GM23338 (cell line): ENCODE results near the gene LRRC73. TPM values are rescaled to one million over a fixed set of nuclear protein-coding genes. Genes with fewer than 3 reads are reported as not detected.

ENCODE experiments used
- ATAC-seq: fragments of 200-7000 bp; cut with Tn5 transposase; 3 replicates; pipeline ENCODE4 v1.9.1; 2020
- DNase-seq: peaks from one replicate; pipeline ENCODE4 v3.0.0-alpha.2; 2015; ENCODE audit warnings: low spot score
- H2AFZ ChIP-seq: fragments of 200-600 bp; sonication (generic); 2 replicates; pipeline ENCODE4 v1.8.0; 2016; ENCODE audit warnings: antibody characterized with exemption, mild to moderate bottlenecking, moderate library complexity
- H3F3A ChIP-seq: fragments of 200-600 bp; sonication (generic); replicated peaks from 2 replicates; pipeline ENCODE4 v1.8.0; 2017; ENCODE audit warnings: antibody characterized with exemption, mixed run types, low read depth
- H3K27ac ChIP-seq: fragments of 200-600 bp; sonication (generic); 2 replicates; pipeline ENCODE4 v1.6.1; 2016; ENCODE audit warnings: low read depth
- H3K27me3 ChIP-seq: fragments of 200-600 bp; sonication (generic); 2 replicates; pipeline ENCODE4 v1.8.0; 2016; ENCODE audit warnings: mild to moderate bottlenecking, mixed run types, moderate library complexity; ENCODE audit not compliant: insufficient read depth
- H3K36me3 ChIP-seq: fragments of 200-600 bp; sonication (generic); 2 replicates; pipeline ENCODE4 v1.8.0; 2016; ENCODE audit warnings: mild to moderate bottlenecking; ENCODE audit not compliant: insufficient read depth
- H3K4me1 ChIP-seq: fragments of 200-600 bp; sonication (generic); 2 replicates; pipeline ENCODE4 v1.8.0; 2016; ENCODE audit warnings: mild to moderate bottlenecking, moderate library complexity; ENCODE audit not compliant: insufficient read depth
- H3K4me2 ChIP-seq: fragments of 200-600 bp; sonication (generic); 2 replicates; pipeline ENCODE4 v1.7.1; 2017; ENCODE audit warnings: mixed run types
- H3K4me3 ChIP-seq: fragments of 200-600 bp; sonication (generic); 2 replicates; pipeline ENCODE4 v1.6.1; 2016; ENCODE audit warnings: mixed run types
- H3K79me2 ChIP-seq: fragments of 200-600 bp; sonication (generic); replicated peaks from 2 replicates; pipeline ENCODE4 v1.8.0; 2017; ENCODE audit warnings: mild to moderate bottlenecking; ENCODE audit not compliant: insufficient read depth
- H3K9me2 ChIP-seq: fragments of 200-600 bp; sonication (generic); 2 replicates; pipeline ENCODE4 v1.8.0; 2017; ENCODE audit not compliant: insufficient read depth
- H4K20me1 ChIP-seq: fragments of 200-600 bp; sonication (generic); replicated peaks from 2 replicates; pipeline ENCODE4 v1.8.0; 2017; ENCODE audit warnings: mild to moderate bottlenecking; ENCODE audit not compliant: insufficient read depth
- H3K27ac Mint-ChIP-seq: 2 replicates; pipeline ENCODE4 v1.8.0; 2020; ENCODE audit warnings: inconsistent platforms, mild to moderate bottlenecking, moderate library complexity, mixed read lengths
- H3K27me3 Mint-ChIP-seq: 3 replicates; pipeline ENCODE4 v1.8.0; 2022; ENCODE audit warnings: low read depth, mild to moderate bottlenecking, moderate library complexity, mixed read lengths, inconsistent platforms; ENCODE audit not compliant: insufficient read depth, poor library complexity
- H3K36me3 Mint-ChIP-seq: 3 replicates; pipeline ENCODE4 v1.8.0; 2021; ENCODE audit warnings: low read depth, mild to moderate bottlenecking, inconsistent platforms, moderate library complexity, mixed read lengths
- H3K4me1 Mint-ChIP-seq: 3 replicates; pipeline ENCODE4 v1.8.0; 2020; ENCODE audit warnings: mild to moderate bottlenecking, inconsistent platforms, mixed read lengths
- H3K4me3 Mint-ChIP-seq: 3 replicates; pipeline ENCODE4 v1.8.0; 2021; ENCODE audit warnings: moderate library complexity, mild to moderate bottlenecking, inconsistent platforms, mixed read lengths
- H3K9me3 Mint-ChIP-seq: 3 replicates; pipeline ENCODE4 v1.8.0; 2020; ENCODE audit warnings: moderate library complexity, mild to moderate bottlenecking, inconsistent platforms, mixed read lengths
- CREB1 ChIP-seq: fragments of 250-450 bp; sonication (Bioruptor Pico); IDR thresholded peaks from 2 replicates; pipeline ENCODE4 v1.5.0; 2020; ENCODE audit warnings: low read depth, mild to moderate bottlenecking, moderate library complexity
- CTCF ChIP-seq, 2 experiments: fragments of 200-600 bp in 1 of 2; sonication (generic) in 1 of 2; conservative IDR thresholded peaks; 2 replicates each; pipeline versions ENCODE4 v1.5.1 to v1.6.1; 2016 to 2017; ENCODE audit warnings: antibody characterized with exemption in 2 of 2, low read depth in 2 of 2, mild to moderate bottlenecking in 2 of 2, moderate library complexity in 1 of 2
- ETS1 ChIP-seq: IDR thresholded peaks from 2 replicates; pipeline ENCODE4 v1.6.1; 2016; ENCODE audit warnings: antibody characterized with exemption
- EZH2 ChIP-seq: fragments of 200-600 bp; sonication (generic); IDR thresholded peaks from one replicate; pipeline ENCODE4 v1.8.0; 2017; ENCODE audit warnings: antibody characterized with exemption, mild to moderate bottlenecking, low read depth; ENCODE audit not compliant: unreplicated experiment
- EZH2phosphoT487 ChIP-seq: fragments of 200-600 bp; sonication (generic); IDR thresholded peaks from one replicate; pipeline ENCODE4 v1.8.1; 2018; ENCODE audit warnings: antibody characterized with exemption; ENCODE audit not compliant: unreplicated experiment
- JUNB ChIP-seq: IDR thresholded peaks from one replicate; pipeline ENCODE4 v1.6.1; 2016; ENCODE audit warnings: antibody characterized with exemption; ENCODE audit not compliant: unreplicated experiment
- NANOG ChIP-seq: IDR thresholded peaks from 2 replicates; pipeline ENCODE4 v1.6.1; 2016; ENCODE audit warnings: antibody characterized with exemption, borderline replicate concordance
- POLR2AphosphoS5 ChIP-seq: IDR thresholded peaks from 2 replicates; pipeline ENCODE4 v1.6.1; 2016; ENCODE audit warnings: antibody characterized with exemption, low read depth
- REST ChIP-seq: IDR thresholded peaks from one replicate; pipeline ENCODE4 v1.6.1; 2018; ENCODE audit warnings: antibody characterized with exemption; ENCODE audit not compliant: unreplicated experiment
- STAT1 ChIP-seq: IDR thresholded peaks from one replicate; pipeline ENCODE4 v1.6.1; 2016; ENCODE audit warnings: antibody characterized with exemption; ENCODE audit not compliant: unreplicated experiment
- ZNF114 ChIP-seq: fragments of 250-450 bp; sonication (Bioruptor Pico); IDR thresholded peaks from 2 replicates; pipeline ENCODE4 v1.5.0; 2020; ENCODE audit warnings: mild to moderate bottlenecking, moderate library complexity
- ZNF331 ChIP-seq: fragments of 250-450 bp; sonication (Bioruptor Pico); IDR thresholded peaks from 2 replicates; pipeline ENCODE4 v1.5.0; 2020; ENCODE audit warnings: low read depth, mild to moderate bottlenecking, moderate library complexity
- polyA plus RNA-seq: library from polyadenylated mRNA; unstranded; fragments of >200 nt; fragmentation: Nextera tagmentation; extraction: Ambion mirVana; gene quantifications from 2 replicates; pipeline ENCODE4 v1.2.1, GENCODE V29; 2016
- total RNA-seq: library from RNA; depleted of rRNA; stranded (reverse); fragments of >200 nt; shearing (Covaris generic); gene quantifications from 2 replicates; pipeline ENCODE4 v1.2.3, GENCODE V29; 2014
- TF ChIP-seq, protein P1 (sequence below): fragments of 250-450 bp; sonication (Bioruptor Pico); IDR thresholded peaks from 2 replicates; pipeline ENCODE4 v1.5.0; 2020; ENCODE audit warnings: mild to moderate bottlenecking, moderate library complexity

The LRRC73 gene
- total and polyA plus RNA-seq, 2 experiments from 2014 or later: 0.26 to 0.59 TPM

GRCh38 chr6:43532201-43532600 is 22.1 kb upstream of the LRRC73 start:
- H3K36me3 Mint-ChIP-seq: peaks cover 77% of the 10 kb centered on the region
- no peaks in the 10 kb centered on the region for H3K79me2 ChIP-seq
- H3K27ac ChIP-seq: no peak overlapping the region
- DNase-seq: no peak
- H3K9me3 Mint-ChIP-seq: no peaks in the 10 kb centered on the region
- H3K4me1 Mint-ChIP-seq: no peaks in the 10 kb centered on the region
- H3K4me3 Mint-ChIP-seq: no peak overlapping the region
- H3K36me3 ChIP-seq: peaks cover 45% of the 10 kb centered on the region
- H3K4me3 ChIP-seq: no peak overlapping the region
- H3K4me2 ChIP-seq: no peak overlapping the region
- H3K4me1 ChIP-seq: no peaks in the 10 kb centered on the region
- TF ChIP-seq EZH2phosphoT487: no peak
- TF ChIP-seq STAT1: no peak
- no peak for TF ChIP-seq CTCF (conservative IDR thresholded peaks at IDR 0.05; ENCODE audit: low read depth in 2 of 2)
- no peak for TF ChIP-seq ZNF114 (CRISPR knock-in tag)
- no peak for TF ChIP-seq POLR2AphosphoS5
- TF ChIP-seq, protein P1, sequence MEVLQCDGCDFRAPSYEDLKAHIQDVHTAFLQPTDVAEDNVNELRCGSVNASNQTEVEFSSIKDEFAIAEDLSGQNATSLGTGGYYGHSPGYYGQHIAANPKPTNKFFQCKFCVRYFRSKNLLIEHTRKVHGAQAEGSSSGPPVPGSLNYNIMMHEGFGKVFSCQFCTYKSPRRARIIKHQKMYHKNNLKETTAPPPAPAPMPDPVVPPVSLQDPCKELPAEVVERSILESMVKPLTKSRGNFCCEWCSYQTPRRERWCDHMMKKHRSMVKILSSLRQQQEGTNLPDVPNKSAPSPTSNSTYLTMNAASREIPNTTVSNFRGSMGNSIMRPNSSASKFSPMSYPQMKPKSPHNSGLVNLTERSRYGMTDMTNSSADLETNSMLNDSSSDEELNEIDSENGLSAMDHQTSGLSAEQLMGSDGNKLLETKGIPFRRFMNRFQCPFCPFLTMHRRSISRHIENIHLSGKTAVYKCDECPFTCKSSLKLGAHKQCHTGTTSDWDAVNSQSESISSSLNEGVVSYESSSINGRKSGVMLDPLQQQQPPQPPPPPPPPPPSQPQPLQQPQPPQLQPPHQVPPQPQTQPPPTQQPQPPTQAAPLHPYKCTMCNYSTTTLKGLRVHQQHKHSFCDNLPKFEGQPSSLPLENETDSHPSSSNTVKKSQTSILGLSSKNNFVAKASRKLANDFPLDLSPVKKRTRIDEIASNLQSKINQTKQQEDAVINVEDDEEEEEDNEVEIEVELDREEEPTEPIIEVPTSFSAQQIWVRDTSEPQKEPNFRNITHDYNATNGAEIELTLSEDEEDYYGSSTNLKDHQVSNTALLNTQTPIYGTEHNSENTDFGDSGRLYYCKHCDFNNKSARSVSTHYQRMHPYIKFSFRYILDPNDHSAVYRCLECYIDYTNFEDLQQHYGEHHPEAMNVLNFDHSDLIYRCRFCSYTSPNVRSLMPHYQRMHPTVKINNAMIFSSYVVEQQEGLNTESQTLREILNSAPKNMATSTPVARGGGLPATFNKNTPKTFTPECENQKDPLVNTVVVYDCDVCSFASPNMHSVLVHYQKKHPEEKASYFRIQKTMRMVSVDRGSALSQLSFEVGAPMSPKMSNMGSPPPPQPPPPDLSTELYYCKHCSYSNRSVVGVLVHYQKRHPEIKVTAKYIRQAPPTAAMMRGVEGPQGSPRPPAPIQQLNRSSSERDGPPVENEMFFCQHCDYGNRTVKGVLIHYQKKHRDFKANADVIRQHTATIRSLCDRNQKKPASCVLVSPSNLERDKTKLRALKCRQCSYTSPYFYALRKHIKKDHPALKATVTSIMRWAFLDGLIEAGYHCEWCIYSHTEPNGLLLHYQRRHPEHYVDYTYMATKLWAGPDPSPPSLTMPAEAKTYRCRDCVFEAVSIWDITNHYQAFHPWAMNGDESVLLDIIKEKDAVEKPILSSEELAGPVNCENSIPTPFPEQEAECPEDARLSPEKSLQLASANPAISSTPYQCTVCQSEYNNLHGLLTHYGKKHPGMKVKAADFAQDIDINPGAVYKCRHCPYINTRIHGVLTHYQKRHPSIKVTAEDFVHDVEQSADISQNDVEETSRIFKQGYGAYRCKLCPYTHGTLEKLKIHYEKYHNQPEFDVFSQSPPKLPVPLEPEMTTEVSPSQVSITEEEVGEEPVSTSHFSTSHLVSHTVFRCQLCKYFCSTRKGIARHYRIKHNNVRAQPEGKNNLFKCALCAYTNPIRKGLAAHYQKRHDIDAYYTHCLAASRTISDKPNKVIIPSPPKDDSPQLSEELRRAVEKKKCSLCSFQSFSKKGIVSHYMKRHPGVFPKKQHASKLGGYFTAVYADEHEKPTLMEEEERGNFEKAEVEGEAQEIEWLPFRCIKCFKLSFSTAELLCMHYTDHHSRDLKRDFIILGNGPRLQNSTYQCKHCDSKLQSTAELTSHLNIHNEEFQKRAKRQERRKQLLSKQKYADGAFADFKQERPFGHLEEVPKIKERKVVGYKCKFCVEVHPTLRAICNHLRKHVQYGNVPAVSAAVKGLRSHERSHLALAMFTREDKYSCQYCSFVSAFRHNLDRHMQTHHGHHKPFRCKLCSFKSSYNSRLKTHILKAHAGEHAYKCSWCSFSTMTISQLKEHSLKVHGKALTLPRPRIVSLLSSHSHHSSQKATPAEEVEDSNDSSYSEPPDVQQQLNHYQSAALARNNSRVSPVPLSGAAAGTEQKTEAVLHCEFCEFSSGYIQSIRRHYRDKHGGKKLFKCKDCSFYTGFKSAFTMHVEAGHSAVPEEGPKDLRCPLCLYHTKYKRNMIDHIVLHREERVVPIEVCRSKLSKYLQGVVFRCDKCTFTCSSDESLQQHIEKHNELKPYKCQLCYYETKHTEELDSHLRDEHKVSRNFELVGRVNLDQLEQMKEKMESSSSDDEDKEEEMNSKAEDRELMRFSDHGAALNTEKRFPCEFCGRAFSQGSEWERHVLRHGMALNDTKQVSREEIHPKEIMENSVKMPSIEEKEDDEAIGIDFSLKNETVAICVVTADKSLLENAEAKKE: no peak
- no peak for TF ChIP-seq ZNF331 (CRISPR knock-in tag)
- no peak for TF ChIP-seq CREB1 (CRISPR knock-in tag)
- no peak for TF ChIP-seq REST
- no peak for TF ChIP-seq JUNB
- TF ChIP-seq EZH2: no peak
- TF ChIP-seq NANOG: no peak
- no peak for TF ChIP-seq ETS1
- ATAC-seq: no peak
- no peak overlapping the region for H3K27ac Mint-ChIP-seq
- no peaks in the 10 kb centered on the region for H3K9me2 ChIP-seq
- H4K20me1 ChIP-seq: peaks cover 13% of the 10 kb centered on the region
- no peak overlapping the region for H2AFZ ChIP-seq
- no peaks in the 10 kb centered on the region for H3K27me3 ChIP-seq
- H3K27me3 Mint-ChIP-seq: peaks cover 2% of the 10 kb centered on the region
- peaks cover 10% of the 10 kb centered on the region; the same call in 1 of the 2 replicates for H3F3A ChIP-seq
